Activated CD8-positive, alpha-beta memory T cell treated with anti-CD3 and anti-CD28 coated beads, Interleukin-2, amount 10 ng/mL, durations not matched to agents 7 days and 5 days (primary cell): Measurements from ENCODE around the gene SCMH1. TPM values are rescaled to one million over a fixed set of nuclear protein-coding genes. Genes with fewer than 3 reads are reported as not detected.
"Not testable (repeated sequence)": the region's sequence is repeated elsewhere in the genome, so short reads cannot be mapped to it uniquely, and the experiment has no call there.

Experiments
- ATAC-seq: fragments of 150-1000 bp; cut with Tn5 transposase; one replicate; pipeline ENCODE4 v1.10.0; 2021; ENCODE audit warnings: moderate library complexity
- CTCF ChIA-PET: fragments of 350-600 bp; sonication (Branson Sonifier 250); formaldehyde crosslinking; loops from one replicate; lab custom pipeline; 2021; ENCODE audit warnings: antibody characterized with exemption; lab: Charles Lee
- DNase-seq: peaks from one replicate; pipeline ENCODE4 v3.0.0-alpha.2; 2020
- H3K27ac Mint-ChIP-seq: one replicate; pipeline ENCODE4 v1.8.0; 2021; ENCODE audit warnings: mild to moderate bottlenecking, mixed read lengths
- H3K27me3 Mint-ChIP-seq: one replicate; pipeline ENCODE4 v1.8.0; 2021; ENCODE audit warnings: mixed read lengths
- H3K36me3 Mint-ChIP-seq: one replicate; pipeline ENCODE4 v1.8.0; 2021; ENCODE audit warnings: mild to moderate bottlenecking, mixed read lengths
- H3K4me1 Mint-ChIP-seq: one replicate; pipeline ENCODE4 v1.8.0; 2021; ENCODE audit warnings: mixed read lengths
- H3K4me3 Mint-ChIP-seq: one replicate; pipeline ENCODE4 v1.8.0; 2021; ENCODE audit warnings: mild to moderate bottlenecking, moderate library complexity, mixed read lengths
- H3K9me3 Mint-ChIP-seq: one replicate; pipeline ENCODE4 v1.8.0; 2022; ENCODE audit warnings: low read depth, mixed read lengths
- total RNA-seq, 2 experiments: library from RNA; stranded (reverse); gene quantifications; one replicate each; pipeline ENCODE4 v1.2.3, GENCODE V29; 2021

Gene SCMH1
- total RNA-seq, 2 experiments from 2014 or later: 20.3 to 30.0 TPM

DNA sequence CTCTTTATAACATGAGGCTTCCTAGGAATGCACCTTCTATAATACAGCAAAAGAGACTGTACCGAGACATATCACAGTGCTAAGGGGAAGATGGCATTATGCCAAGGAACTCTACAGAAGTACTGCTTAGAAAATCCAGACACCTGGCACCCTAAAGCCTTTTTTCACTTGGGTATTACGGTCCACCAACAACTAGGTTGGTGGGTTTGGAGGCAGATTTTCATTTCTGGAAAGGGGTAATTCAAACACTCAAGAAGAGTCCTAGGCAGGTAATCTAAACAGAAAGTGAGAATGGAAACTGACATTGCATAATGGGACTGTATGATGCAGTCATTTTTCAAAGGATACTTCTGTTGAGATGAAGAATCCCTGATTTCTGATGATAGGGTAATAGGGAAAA lies 19.6 kb downstream of the SCMH1 start:
- CTCF ChIA-PET: no interaction called here
- Mint-ChIP-seq H3K27ac (no peak overlapping the region), H3K4me3 (no peak overlapping the region), H3K36me3 (peaks cover 41% of the 10 kb centered on the region), H3K4me1 (peaks cover 7% of the 10 kb centered on the region), H3K9me3 (peaks cover 12% of the 10 kb centered on the region), H3K27me3 (no peaks in the 10 kb centered on the region)
- ATAC-seq (no peak), DNase-seq (no peak)

DNA sequence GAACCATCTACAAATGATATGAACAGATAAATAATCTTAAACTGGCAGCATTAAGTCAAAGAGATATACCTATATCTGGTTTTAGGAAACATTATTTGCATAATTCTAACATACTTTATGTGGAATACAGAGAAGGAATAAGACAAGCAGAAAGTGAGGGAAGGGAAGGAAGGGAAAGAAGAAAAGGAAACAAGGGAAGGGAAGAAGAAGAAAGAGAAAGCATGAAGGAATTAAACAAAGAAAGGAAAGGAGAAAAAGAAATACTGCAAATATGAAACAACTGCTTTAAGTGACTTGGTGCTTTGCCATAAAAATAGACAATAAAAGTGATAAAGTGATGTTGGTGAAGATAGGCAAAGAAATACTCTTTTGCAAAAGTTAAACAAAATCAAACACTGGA lies 20.1 kb downstream of the SCMH1 start:
- Mint-ChIP-seq H3K27me3 (no peaks in the 10 kb centered on the region), H3K36me3 (peaks cover 44% of the 10 kb centered on the region), H3K27ac (no peak overlapping the region), H3K9me3 (peaks cover 14% of the 10 kb centered on the region), H3K4me1 (peaks cover 7% of the 10 kb centered on the region), H3K4me3 (no peak overlapping the region)
- no peak for DNase-seq
- CTCF ChIA-PET: no interaction called here
- no peak for ATAC-seq

DNA sequence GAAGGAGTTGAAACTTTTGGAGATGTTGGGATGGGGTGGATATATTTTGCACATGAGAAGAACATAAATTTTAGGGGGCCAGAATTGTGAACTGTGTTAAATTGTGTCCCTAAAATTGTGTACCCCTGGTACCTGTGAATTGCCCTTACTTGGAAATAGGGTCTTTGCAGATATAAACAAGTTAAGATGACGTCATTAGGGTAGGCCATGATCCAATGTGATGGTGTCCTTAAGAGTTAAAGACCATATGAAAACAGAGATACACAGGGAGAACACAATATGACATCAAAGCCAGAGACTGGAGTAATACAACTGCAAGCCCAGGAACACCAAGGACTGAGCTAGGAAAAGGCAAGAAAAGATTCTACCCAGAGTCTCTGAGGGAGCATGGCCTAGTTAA lies 24.0 kb downstream of the SCMH1 start:
- Mint-ChIP-seq H3K9me3 (peaks cover 14% of the 10 kb centered on the region), H3K4me3 (no peak overlapping the region), H3K27me3 (no peaks in the 10 kb centered on the region), H3K27ac (no peak overlapping the region), H3K36me3 (peaks cover 41% of the 10 kb centered on the region), H3K4me1 (peaks cover 7% of the 10 kb centered on the region)
- CTCF ChIA-PET: no interaction called here
- DNase-seq: no peak
- ATAC-seq: no peak

DNA sequence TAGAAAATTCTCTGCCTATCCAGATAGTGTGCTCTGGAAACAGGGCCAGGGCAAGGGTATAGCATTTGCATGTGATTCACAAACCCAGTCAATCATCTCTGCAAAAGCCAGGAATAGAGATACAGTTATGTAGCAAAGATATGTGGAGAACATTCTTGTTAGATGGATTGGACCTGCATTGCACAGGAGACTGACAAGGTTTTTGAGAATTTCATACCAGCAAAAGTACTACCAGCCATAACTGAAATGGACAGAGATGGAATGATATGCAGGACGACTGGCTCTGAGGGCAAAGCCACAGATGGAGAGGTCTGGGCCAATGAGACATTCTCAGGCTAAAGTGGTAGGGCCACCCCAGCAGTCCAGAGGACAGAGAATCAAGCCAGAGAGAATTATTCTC lies 24.7 kb downstream of the SCMH1 start:
- H3K36me3 Mint-ChIP-seq: peaks cover 42% of the 10 kb centered on the region
- no peak for DNase-seq
- H3K9me3 Mint-ChIP-seq: peaks cover 14% of the 10 kb centered on the region
- ATAC-seq: no peak
- no peaks in the 10 kb centered on the region for H3K27me3 Mint-ChIP-seq
- CTCF ChIA-PET: no interaction called here
- peaks cover 2% of the 10 kb centered on the region for H3K4me1 Mint-ChIP-seq
- H3K27ac Mint-ChIP-seq: no peak overlapping the region
- no peak overlapping the region for H3K4me3 Mint-ChIP-seq

DNA sequence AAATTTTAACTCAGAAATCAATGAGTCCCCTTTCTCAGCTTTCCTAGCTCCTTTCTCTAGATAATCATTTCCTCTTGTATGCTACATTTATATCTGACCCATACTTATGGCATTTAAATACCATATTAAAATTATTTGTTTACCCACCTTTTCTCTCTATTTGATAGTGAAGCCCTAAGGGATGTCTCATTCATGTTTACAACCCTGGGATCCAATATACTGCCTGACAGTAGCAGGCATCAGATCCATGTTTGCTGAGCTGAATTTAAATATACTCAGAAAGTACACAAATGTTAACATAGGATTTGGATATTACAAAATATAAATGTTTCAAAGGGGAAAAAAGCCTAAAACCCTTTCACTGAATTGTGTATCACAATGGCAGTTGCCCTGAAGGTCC lies 26.5 kb downstream of the SCMH1 start:
- H3K4me1 Mint-ChIP-seq: peaks cover 2% of the 10 kb centered on the region
- CTCF ChIA-PET: no interaction called here
- H3K27me3 Mint-ChIP-seq: no peaks in the 10 kb centered on the region
- peaks cover 16% of the 10 kb centered on the region for H3K9me3 Mint-ChIP-seq
- H3K4me3 Mint-ChIP-seq: no peak overlapping the region
- H3K36me3 Mint-ChIP-seq: peaks cover 43% of the 10 kb centered on the region
- ATAC-seq (no peak), DNase-seq (no peak)
- no peak overlapping the region for H3K27ac Mint-ChIP-seq

DNA sequence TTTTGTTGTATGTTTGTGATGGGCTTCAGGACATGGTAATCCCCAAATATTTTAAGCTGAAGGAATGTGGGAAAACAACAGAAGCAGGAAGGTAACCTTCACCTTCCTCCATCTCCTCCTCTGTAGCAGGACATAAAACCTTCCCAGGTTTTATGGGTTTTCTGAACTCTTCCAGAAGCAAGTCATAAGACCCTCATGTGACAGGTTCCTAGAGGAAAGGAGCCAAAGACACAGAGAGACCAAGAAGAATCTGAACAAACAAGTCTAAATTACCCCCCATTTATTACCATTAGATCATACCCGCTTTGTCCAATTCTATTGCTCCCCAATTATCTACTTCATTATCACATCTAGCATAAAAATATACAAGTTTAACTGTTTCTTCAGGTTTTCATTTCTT lies 28.8 kb downstream of the SCMH1 start:
- no peak overlapping the region for H3K27ac Mint-ChIP-seq
- DNase-seq: no peak
- H3K4me3 Mint-ChIP-seq: no peak overlapping the region
- CTCF ChIA-PET: no interaction called here
- H3K9me3 Mint-ChIP-seq: peaks cover 10% of the 10 kb centered on the region
- no peak for ATAC-seq
- peaks cover 2% of the 10 kb centered on the region for H3K4me1 Mint-ChIP-seq
- H3K36me3 Mint-ChIP-seq: peaks cover 35% of the 10 kb centered on the region
- no peaks in the 10 kb centered on the region for H3K27me3 Mint-ChIP-seq

DNA sequence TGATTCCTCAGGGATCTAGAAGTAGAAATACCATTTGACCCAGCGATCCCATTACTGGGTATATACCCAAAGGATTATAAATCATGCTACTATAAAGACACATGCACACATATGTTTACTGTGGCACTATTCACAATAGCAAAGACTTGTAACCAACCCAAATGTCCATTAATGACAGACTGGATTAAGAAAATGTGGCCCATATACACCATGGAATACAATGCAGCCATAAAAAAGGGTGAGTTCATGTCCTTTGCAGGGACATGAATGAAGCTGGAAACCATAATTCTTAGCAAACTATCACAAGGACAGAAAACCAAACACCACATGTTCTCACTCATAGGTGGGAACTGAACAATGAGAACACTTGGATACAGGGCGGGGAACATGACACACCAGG lies 30.5 kb downstream of the SCMH1 start:
- DNase-seq, H3K4me3 Mint-ChIP-seq, H3K27me3 Mint-ChIP-seq, ATAC-seq, CTCF ChIA-PET, H3K4me1 Mint-ChIP-seq, H3K9me3 Mint-ChIP-seq, H3K27ac Mint-ChIP-seq: not testable (repeated sequence)
- H3K36me3 Mint-ChIP-seq: peaks cover 25% of the 10 kb centered on the region

DNA sequence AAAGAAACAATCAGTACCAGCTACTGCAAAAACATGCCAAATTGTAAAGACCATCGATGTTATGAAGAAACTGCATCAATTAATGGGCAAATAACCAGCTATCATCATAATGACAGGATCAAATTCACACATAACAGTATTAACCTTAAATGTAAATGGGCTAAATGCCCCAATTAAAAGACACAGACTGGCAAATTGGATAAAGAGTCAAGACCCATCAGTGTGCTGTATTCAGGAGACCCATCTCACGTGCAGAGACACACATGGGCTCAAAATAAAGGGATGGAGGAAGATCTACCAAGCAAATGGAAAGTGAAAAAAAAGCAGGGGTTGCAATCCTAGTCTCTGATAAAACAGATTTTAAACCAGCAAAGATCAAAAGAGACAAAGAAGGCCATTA lies 35.1 kb downstream of the SCMH1 start:
- H3K36me3 Mint-ChIP-seq: peaks cover 36% of the 10 kb centered on the region
- ATAC-seq, H3K27ac Mint-ChIP-seq: not testable (repeated sequence)

DNA sequence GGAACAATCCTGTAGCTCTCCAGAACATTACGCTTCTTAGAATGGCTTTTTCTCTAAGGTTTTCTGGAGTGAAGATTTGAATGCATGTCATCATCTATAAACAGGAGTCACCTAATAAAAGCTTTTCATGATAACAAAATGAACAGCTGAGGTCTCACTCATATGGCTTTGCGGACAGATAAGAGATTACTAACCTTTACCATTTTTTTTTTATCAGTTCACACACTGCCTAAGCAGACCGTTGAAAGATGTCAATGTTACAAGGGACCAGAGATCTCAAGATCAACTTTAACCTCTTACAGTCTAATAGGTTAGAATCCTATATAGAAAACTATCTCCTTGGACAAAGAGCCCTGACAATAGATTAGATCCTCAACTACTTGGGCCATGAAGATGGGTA lies 41.4 kb downstream of the SCMH1 start:
- peaks cover 16% of the 10 kb centered on the region for H3K36me3 Mint-ChIP-seq
- H3K9me3 Mint-ChIP-seq: peaks cover 5% of the 10 kb centered on the region
- H3K4me1 Mint-ChIP-seq: no peaks in the 10 kb centered on the region
- CTCF ChIA-PET: no interaction called here
- H3K27me3 Mint-ChIP-seq: no peaks in the 10 kb centered on the region
- no peak overlapping the region for H3K4me3 Mint-ChIP-seq
- ATAC-seq: no peak
- no peak overlapping the region for H3K27ac Mint-ChIP-seq
- no peak for DNase-seq

More for the DNA sequence above, 35.1 kb downstream of the SCMH1 start:
- H3K4me1 Mint-ChIP-seq, DNase-seq, CTCF ChIA-PET, H3K4me3 Mint-ChIP-seq, H3K27me3 Mint-ChIP-seq: not testable (repeated sequence)
- H3K9me3 Mint-ChIP-seq: peaks cover 14% of the 10 kb centered on the region

DNA sequence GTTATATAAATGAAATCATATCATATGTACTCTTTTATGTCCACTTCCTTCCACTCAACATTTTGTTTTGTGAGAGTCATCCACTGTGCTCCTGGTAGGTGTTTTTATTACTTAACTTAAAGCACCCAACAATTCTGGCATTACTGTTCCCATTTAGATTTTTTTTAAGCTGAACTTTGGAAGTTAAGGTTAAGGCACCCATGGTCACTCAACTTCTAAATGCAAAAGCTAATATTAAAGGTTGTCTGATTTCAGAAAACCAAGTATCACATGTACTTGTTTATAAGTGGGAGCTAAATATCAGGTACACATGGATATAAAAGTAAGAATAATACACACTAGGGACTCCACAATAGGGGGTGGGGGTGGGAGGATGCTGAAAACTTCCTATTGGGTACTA lies 42.7 kb downstream of the SCMH1 start:
- no peaks in the 10 kb centered on the region for H3K27me3 Mint-ChIP-seq
- peaks cover 12% of the 10 kb centered on the region for H3K36me3 Mint-ChIP-seq
- H3K4me1 Mint-ChIP-seq: no peaks in the 10 kb centered on the region
- H3K4me3 Mint-ChIP-seq: no peak overlapping the region
- no peak overlapping the region for H3K27ac Mint-ChIP-seq
- CTCF ChIA-PET: no interaction called here
- H3K9me3 Mint-ChIP-seq: peaks cover 3% of the 10 kb centered on the region
- DNase-seq: no peak
- no peak for ATAC-seq

DNA sequence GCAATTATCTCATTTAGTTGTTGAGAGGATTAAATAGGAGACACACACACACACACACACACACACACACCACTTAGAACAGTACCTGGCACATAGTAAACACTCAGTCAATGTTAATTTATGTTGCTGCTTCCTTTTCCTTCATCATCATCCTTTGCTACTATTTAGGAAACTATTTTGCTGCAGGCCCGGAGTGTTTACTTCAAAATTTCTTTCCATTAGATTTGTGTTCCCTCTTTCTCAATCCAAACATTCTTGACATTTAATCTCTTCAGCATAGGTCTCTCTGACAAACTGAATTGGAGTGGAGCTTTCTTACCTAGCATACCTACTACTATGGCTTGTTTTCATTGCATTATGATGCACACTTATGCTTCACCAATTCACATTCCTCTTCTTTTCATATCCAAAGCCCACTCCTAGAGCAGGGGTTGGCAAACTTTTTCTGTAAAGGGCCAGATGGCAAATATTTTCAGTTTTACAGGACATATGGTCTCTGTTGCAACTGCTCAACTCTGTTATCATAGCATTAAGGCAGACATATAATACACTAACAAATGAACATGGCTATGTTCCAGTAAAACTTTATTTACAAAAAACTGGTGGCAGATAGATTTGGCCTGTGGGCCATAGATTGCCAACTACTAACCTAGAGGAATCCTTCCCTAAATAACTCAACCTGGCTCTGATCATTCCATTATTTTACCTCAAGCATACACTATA lies 49.5 kb downstream of the SCMH1 start:
- Mint-ChIP-seq H3K27ac (no peak overlapping the region), H3K9me3 (no peaks in the 10 kb centered on the region), H3K4me1 (no peaks in the 10 kb centered on the region), H3K27me3 (no peaks in the 10 kb centered on the region), H3K4me3 (no peak overlapping the region), H3K36me3 (peaks cover 6% of the 10 kb centered on the region)
- CTCF ChIA-PET: no interaction called here
- DNase-seq (no peak), ATAC-seq (no peak)

DNA sequence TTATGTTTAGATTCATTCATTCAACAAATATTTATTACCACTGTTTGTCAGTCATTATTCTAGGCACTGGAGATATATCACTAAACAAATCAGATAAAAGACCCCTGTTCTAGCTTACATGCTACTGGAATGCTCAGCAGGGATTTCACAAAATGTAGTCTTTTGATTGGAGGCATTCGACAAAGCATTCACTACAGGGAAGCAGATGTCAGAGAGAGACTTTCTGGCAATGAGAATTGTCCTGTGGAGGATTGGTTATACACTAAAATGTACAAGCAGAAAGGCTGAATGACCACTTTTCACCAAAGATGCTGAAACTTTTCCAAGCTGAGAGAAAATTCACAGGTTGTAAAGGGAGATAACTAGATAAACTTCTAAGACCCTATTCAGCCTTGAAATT lies 57.7 kb downstream of the SCMH1 start:
- H3K36me3 Mint-ChIP-seq: peaks cover 13% of the 10 kb centered on the region
- H3K9me3 Mint-ChIP-seq: no peaks in the 10 kb centered on the region
- H3K27me3 Mint-ChIP-seq: no peaks in the 10 kb centered on the region
- H3K4me1 Mint-ChIP-seq: no peaks in the 10 kb centered on the region
- DNase-seq (no peak), ATAC-seq (no peak)
- no peak overlapping the region for H3K27ac Mint-ChIP-seq
- CTCF ChIA-PET: no interaction called here
- H3K4me3 Mint-ChIP-seq: no peak overlapping the region

DNA sequence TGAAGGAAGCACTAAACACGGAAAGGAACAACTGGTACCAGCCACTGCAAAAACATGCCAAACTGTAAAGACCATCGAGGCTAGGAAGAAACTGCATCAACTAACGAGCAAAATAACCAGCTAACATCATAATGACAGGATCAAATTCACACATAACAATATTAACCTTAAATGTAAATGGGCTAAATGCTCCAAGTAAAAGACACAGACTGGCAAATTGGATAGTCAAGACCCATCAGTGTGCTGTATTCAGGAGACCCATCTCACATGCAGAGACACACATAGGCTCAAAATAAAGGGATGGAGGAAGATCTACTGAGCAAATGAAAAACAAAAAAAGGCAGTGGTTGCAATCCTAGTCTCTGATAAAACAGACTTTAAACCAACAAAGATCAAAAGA lies 63.9 kb downstream of the SCMH1 start:
- H3K4me3 Mint-ChIP-seq, H3K9me3 Mint-ChIP-seq, H3K4me1 Mint-ChIP-seq, CTCF ChIA-PET, H3K27ac Mint-ChIP-seq, ATAC-seq, H3K27me3 Mint-ChIP-seq, DNase-seq: not testable (repeated sequence)
- H3K36me3 Mint-ChIP-seq: peaks cover 29% of the 10 kb centered on the region

DNA sequence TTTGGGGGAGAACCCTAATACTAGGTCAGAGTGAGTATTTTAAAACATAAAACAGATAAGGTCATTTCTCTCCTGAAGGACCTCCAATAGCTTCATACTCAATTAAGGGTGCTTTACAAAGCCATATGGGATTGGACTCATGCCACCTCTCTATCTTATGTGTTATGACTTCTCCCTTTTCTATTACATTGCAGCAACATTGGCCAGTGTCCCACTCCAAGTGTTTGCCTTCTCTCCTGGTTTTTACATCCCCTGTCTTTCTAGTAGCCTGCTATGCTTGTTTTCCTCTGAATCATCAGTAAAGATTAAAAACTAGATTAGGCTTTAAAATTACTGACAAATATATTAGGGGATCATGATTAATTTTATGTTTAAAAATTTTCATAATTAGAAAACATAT lies 66.6 kb downstream of the SCMH1 start:
- ATAC-seq (no peak), DNase-seq (no peak)
- Mint-ChIP-seq H3K9me3 (peaks cover 6% of the 10 kb centered on the region), H3K4me3 (no peak overlapping the region), H3K4me1 (no peaks in the 10 kb centered on the region), H3K36me3 (peaks cover 26% of the 10 kb centered on the region), H3K27me3 (no peaks in the 10 kb centered on the region), H3K27ac (no peak overlapping the region)
- CTCF ChIA-PET: interaction anchor here (0.7 kb wide), 1 partner anchor 110 kb away, joined by 4 read pairs; no protein-coding TSS in a partner anchor
